Lung (tissue), 12 donors: ENCODE measurements around the gene SNX25. TPM values are rescaled to one million over a fixed set of nuclear protein-coding genes. Genes with fewer than 3 reads are reported as not detected.

Source experiments
- ATAC-seq: fragments of 200-7000 bp; cut with Tn5 transposase; one replicate; pipeline ENCODE4 v1.9.1; 2020; ENCODE audit warnings: moderate number of reproducible peaks; ENCODE audit not compliant: insufficient read depth, low FRiP score
- DNase-seq, 3 donors: peaks; one replicate each; pipeline ENCODE4 v3.0.0-alpha.2; 2013 to 2017
- H3K27ac ChIP-seq, 2 donors: one replicate each; pipeline ENCODE4 v1.5.1; 2013; ENCODE audit warnings: mild to moderate bottlenecking in 2 of 2, moderate library complexity in 2 of 2, control low read depth in 1 of 2, inconsistent platforms in 1 of 2, low read depth in 1 of 2, low read length in 1 of 2
- H3K27me3 ChIP-seq, 3 donors: one replicate each; pipeline ENCODE4 v1.5.1; 2013; ENCODE audit warnings: low read length in 2 of 3; ENCODE audit not compliant: control insufficient read depth in 3 of 3, insufficient read depth in 3 of 3
- H3K36me3 ChIP-seq, 4 donors: one replicate each; pipeline ENCODE4 v1.5.1; 2013; ENCODE audit warnings: low read length in 4 of 4, mild to moderate bottlenecking in 1 of 4, moderate library complexity in 1 of 4; ENCODE audit not compliant: control insufficient read depth in 4 of 4, insufficient read depth in 4 of 4
- H3K4me1 ChIP-seq, 5 donors: one replicate each; pipeline ENCODE4 v1.5.1; 2013; ENCODE audit warnings: low read length in 5 of 5, mild to moderate bottlenecking in 2 of 5, moderate library complexity in 1 of 5; ENCODE audit not compliant: control insufficient read depth in 5 of 5, insufficient read depth in 5 of 5
- H3K4me3 ChIP-seq: one replicate; pipeline ENCODE4 v1.5.1; 2013; ENCODE audit warnings: mild to moderate bottlenecking, control low read depth, moderate library complexity
- H3K9ac ChIP-seq, 2 donors: one replicate each; pipeline ENCODE4 v1.5.1; 2013; ENCODE audit warnings: low read length in 2 of 2, control low read depth in 1 of 2; ENCODE audit not compliant: insufficient read depth in 1 of 2
- H3K9me3 ChIP-seq, 4 donors: one replicate each; pipeline ENCODE4 v1.5.1; 2013; ENCODE audit warnings: low read length in 3 of 4, mild to moderate bottlenecking in 1 of 4, moderate library complexity in 1 of 4; ENCODE audit not compliant: control insufficient read depth in 4 of 4, insufficient read depth in 3 of 4
- WGBS, 2 donors: extraction: QIAGEN DNeasy Blood & Tissue Kit; methylation state at CpG; one replicate each; pipeline ENCODE4 v1.1.7; 2013; 5-methylcytosine and 5-hydroxymethylcytosine counted together
- polyA plus RNA-seq, 2 donors: library from polyadenylated mRNA; stranded (reverse); fragments of 200-250 nt; gene quantifications; one replicate each; pipeline ENCODE4 v1.2.1, GENCODE V29; 2013
- total RNA-seq, 2 donors: library from RNA; depleted of rRNA in 1 of 2; stranded (reverse); fragments of >200 nt in 1 of 2; gene quantifications; one replicate each; pipeline ENCODE4 v1.2.1, GENCODE V29; 2014 to 2021
- TF ChIP-seq, protein P1 (sequence below): IDR thresholded peaks from 2 replicates; pipeline ENCODE4 v1.5.1; 2012; ENCODE audit warnings: mild to moderate bottlenecking; ENCODE audit errors: control extremely low read depth, extremely low read depth
- donor health status: control.
- donor health status: control.
- donor health status: Bipolar disorder and iron deficiency.
- donor health status: healthy.
- donor health status: DM: yes; HTN: yes; CAD: no.

Gene SNX25
- total and polyA plus RNA-seq, 4 donors = 16.8 to 95.4 (median 49.3) TPM

DNA sequence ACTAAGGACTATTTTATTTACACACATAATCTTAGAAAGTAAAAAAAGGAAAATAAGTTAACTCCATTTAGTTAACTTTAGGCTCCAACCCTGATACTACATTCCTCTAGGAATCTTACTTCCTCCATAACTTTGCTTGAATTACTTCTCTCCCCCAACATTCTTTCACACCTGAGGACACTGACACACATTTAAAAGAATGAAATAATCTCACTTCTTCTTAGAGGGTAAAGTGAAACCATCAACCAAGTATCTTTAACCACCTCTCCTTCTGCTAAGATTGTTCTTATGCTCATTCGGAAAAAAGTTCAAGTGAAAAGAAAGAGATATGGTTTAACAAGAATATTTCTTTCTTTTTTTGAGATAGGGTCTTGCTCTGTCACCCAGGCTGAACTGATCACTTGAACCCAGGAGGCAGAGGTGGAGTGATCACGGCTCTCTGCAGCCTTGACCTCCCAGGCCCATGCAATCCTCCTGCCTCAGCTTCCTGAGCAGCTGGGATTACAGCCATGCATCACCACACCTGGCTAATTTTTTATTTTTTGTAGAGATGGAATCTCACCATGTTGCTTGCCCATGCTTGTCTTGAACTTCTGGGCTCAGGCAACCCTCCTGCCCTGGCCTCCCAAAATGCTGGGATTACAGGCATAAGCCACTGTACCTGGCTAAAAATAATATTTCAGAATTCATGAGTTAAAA lies 37.9 kb upstream of the SNX25 start:
- no peak overlapping the region for H3K9ac ChIP-seq
- H3K27ac ChIP-seq = no peak overlapping the region
- WGBS, 2 donors = 91 to 93% methylated on average over 2 of the region's 2 CpGs
- TF ChIP-seq, protein P1, sequence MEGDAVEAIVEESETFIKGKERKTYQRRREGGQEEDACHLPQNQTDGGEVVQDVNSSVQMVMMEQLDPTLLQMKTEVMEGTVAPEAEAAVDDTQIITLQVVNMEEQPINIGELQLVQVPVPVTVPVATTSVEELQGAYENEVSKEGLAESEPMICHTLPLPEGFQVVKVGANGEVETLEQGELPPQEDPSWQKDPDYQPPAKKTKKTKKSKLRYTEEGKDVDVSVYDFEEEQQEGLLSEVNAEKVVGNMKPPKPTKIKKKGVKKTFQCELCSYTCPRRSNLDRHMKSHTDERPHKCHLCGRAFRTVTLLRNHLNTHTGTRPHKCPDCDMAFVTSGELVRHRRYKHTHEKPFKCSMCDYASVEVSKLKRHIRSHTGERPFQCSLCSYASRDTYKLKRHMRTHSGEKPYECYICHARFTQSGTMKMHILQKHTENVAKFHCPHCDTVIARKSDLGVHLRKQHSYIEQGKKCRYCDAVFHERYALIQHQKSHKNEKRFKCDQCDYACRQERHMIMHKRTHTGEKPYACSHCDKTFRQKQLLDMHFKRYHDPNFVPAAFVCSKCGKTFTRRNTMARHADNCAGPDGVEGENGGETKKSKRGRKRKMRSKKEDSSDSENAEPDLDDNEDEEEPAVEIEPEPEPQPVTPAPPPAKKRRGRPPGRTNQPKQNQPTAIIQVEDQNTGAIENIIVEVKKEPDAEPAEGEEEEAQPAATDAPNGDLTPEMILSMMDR = no peak
- DNase-seq = no peak
- no peak for ATAC-seq
- H3K4me1 ChIP-seq = no peaks in the 10 kb centered on the region
- no peak overlapping the region for H3K4me3 ChIP-seq
- peaks cover 8 to 26% (median 9%) of the 10 kb centered on the region in 4 donors for H3K36me3 ChIP-seq
- no peaks in the 10 kb centered on the region for H3K9me3 ChIP-seq
- no peaks in the 10 kb centered on the region for H3K27me3 ChIP-seq

DNA sequence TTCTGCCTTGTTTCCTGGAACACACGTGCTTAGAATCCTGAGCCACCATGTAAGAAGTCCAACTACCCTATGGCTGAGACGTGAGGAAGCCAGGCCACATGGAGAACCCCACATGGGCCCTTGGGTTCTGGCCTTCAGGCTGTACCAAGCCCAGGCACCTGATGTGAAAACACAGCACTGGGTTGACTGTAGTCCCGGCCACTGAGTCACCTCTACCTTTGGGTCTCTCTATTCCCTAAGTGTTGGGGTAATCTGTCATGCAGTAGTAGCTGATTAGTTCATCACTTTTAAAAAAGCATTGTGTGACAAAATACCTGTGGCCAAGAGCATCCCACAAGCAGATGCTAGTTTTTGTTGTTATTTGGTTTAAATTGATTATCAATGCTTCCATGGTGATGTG lies 29.9 kb upstream of the SNX25 start:
- DNase-seq = no peak
- H3K27ac ChIP-seq = no peak overlapping the region

DNA sequence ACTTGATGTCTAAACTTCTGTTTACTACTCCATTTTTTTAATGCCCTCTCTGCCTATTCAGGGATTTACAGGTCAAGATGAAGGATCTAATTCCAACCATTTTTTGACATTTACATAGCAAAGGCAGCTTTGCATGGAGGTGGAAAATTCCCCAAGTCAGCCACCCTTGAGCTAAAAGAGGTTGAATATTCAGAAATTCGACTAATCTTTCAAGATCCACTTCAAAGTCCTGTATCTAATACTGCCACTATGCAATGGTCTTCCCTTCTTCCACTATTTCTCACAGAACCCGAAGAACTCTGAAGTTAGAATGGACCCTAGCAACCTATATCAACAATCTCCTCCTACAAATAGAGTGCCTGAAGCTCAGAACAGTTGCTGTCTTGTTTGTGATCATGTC lies 27.2 kb upstream of the SNX25 start:
- no peak for DNase-seq
- no peak overlapping the region for H3K27ac ChIP-seq
- no peak overlapping the region for H3K4me3 ChIP-seq
- H3K36me3 ChIP-seq = peaks cover 0 to 7% (median 2%) of the 10 kb centered on the region in 4 donors
- WGBS, 2 donors = 65 to 72% methylated on average over 2 of the region's 2 CpGs
- TF ChIP-seq, protein P1 = no peak
- ATAC-seq = no peak
- H3K9me3 ChIP-seq = no peaks in the 10 kb centered on the region
- no peaks in the 10 kb centered on the region for H3K27me3 ChIP-seq
- H3K4me1 ChIP-seq = no peaks in the 10 kb centered on the region
- H3K9ac ChIP-seq = no peak overlapping the region

More for the DNA sequence above, 29.9 kb upstream of the SNX25 start:
- WGBS, 2 donors = 91 to 93% methylated on average over 3 of the region's 3 CpGs
- H3K36me3 ChIP-seq = peaks cover 0 to 7% (median under 1%) of the 10 kb centered on the region in 4 donors
- H3K9me3 ChIP-seq = no peaks in the 10 kb centered on the region
- H3K4me1 ChIP-seq = no peaks in the 10 kb centered on the region
- no peak for ATAC-seq
- H3K27me3 ChIP-seq = no peaks in the 10 kb centered on the region
- TF ChIP-seq, protein P1 = no peak
- H3K9ac ChIP-seq = no peak overlapping the region
- H3K4me3 ChIP-seq = no peak overlapping the region
